ENCODE results near the gene TRAF3.

GRCh38 chr14:102739190-102739469 is 38.1 kb upstream of the TRAF3 start:
- no peak for TF ChIP-seq GABPA (IDR thresholded peaks at IDR 0.05 in 1 of 2, conservative IDR thresholded peaks at IDR 0.05 in 1 of 2)
- TF ChIP-seq CTCF (IDR thresholded peaks at IDR 0.05; ENCODE audit: low read depth, low read length, missing input control): no peak
- no peak for TF ChIP-seq ZBTB33 (IDR thresholded peaks at IDR 0.05)
- no peak for TF ChIP-seq TAF1 (conservative IDR thresholded peaks at IDR 0.05)
- no peak for TF ChIP-seq MAX (IDR thresholded peaks at IDR 0.05)
- no peak for TF ChIP-seq JUND (IDR thresholded peaks at IDR 0.05)
- no peak for TF ChIP-seq YY1 (IDR thresholded peaks at IDR 0.05)
- no peak for TF ChIP-seq REST (IDR thresholded peaks at IDR 0.05)
- no peak for TF ChIP-seq EGR1 (IDR thresholded peaks at IDR 0.05; ENCODE audit: low read depth in 2 of 2)
- no peak for TF ChIP-seq SP1 (IDR thresholded peaks at IDR 0.05)
- no peak for TF ChIP-seq RAD21 (IDR thresholded peaks at IDR 0.05)
- no peak for TF ChIP-seq ATF3 (IDR thresholded peaks at IDR 0.05)

Data from liver (tissue), 3 donors.